ENCODE results near the gene SPECC1L. TPM values are rescaled to one million over a fixed set of nuclear protein-coding genes. Genes with fewer than 3 reads are reported as not detected.

SPECC1L gene
- total RNA-seq, 2 donors from 2014 or later, result 61.9 to 69.1 TPM

DNA sequence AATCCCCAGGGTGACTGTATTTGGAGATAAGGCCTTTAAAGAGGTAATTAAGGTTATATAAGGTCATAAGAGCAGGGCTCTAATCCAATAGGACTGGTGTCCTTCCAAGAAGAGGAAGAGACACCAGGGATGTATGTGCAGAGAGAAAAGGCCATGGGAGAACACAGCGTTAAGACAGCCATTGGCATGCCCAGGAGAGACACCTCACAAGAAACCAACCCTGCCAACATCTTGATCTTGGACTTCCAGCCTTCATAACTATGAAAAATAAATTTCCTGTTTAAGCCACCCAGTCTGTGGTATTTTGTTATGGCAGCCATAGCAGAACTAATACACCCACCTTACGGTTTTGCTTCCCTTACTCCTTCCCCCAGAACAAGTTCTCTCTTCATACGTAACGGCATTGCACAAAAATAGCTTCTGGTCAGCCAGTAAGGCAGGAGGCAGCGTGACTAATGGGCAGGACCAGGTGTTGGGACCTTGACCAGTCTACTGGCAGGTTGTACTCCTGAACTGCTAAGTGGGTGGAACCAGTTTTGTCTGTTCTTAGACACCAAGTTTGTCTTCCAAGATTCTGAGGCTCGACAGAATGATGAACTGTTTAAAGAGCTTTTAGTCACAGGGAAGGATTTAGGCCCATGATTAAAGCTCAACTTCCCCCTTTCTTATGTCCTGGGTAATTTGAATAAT lies 192.6 kb downstream of the SPECC1L start:
- Histone ChIP-seq H3K27ac (ENCODE audit: low read depth, low read length) (no peak overlapping the region), H3K27me3 (ENCODE audit: control insufficient read depth, insufficient read depth, low read length, poor library complexity, severe bottlenecking) (no peaks in the 10 kb centered on the region), H3K36me3 (ENCODE audit: control insufficient read depth, insufficient read depth, low read length) (no peaks in the 10 kb centered on the region), H3K9me3 (ENCODE audit: control insufficient read depth, low read length) (no peaks in the 10 kb centered on the region), H3K4me3 (ENCODE audit: low read length) (no peak overlapping the region), H3K9ac (ENCODE audit: extremely low read depth, low read length, poor library complexity, severe bottlenecking) (no peak overlapping the region), H3K4me1 (ENCODE audit: control insufficient read depth, insufficient read depth, low read length) (peaks cover 19% of the 10 kb centered on the region)
- Mint-ChIP-seq H3K9me3 (no peaks in the 10 kb centered on the region), H3K4me3 (no peak overlapping the region), H3K36me3 (ENCODE audit: low read depth) (no peaks in the 10 kb centered on the region), H3K4me1 (peaks cover 33% of the 10 kb centered on the region), H3K27ac (no peak overlapping the region), H3K27me3 (ENCODE audit: insufficient read depth) (no peaks in the 10 kb centered on the region)
- 94 to 95% methylated on average over 6 of the region's 6 CpGs for WGBS, 2 experiments (ENCODE audit: insufficient coverage in 1 of 2, insufficient read length in 1 of 2)
- DNase-seq, result no peak
- TF ChIP-seq, protein P1, sequence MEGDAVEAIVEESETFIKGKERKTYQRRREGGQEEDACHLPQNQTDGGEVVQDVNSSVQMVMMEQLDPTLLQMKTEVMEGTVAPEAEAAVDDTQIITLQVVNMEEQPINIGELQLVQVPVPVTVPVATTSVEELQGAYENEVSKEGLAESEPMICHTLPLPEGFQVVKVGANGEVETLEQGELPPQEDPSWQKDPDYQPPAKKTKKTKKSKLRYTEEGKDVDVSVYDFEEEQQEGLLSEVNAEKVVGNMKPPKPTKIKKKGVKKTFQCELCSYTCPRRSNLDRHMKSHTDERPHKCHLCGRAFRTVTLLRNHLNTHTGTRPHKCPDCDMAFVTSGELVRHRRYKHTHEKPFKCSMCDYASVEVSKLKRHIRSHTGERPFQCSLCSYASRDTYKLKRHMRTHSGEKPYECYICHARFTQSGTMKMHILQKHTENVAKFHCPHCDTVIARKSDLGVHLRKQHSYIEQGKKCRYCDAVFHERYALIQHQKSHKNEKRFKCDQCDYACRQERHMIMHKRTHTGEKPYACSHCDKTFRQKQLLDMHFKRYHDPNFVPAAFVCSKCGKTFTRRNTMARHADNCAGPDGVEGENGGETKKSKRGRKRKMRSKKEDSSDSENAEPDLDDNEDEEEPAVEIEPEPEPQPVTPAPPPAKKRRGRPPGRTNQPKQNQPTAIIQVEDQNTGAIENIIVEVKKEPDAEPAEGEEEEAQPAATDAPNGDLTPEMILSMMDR (conservative IDR thresholded peaks at IDR 0.05), result no peak

DNA sequence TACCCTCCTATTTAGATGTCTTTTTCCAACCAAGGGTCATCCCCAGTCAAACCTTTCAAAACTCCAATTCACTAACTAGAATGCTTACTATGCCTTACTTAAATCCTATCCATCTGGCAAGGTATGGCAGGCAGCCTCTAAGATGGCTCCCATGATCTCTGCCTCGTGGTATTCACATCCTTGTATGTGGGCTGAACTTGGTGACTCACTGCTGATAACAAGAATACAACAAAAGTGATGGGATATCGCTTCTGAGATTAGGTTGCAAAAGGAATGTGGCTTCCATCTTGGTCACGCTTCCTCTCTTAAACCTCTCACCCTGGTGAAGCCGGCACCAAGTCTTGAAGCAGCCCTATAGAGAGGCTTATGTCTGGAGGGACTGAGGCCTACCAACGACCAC lies 194.9 kb downstream of the SPECC1L start:
- TF ChIP-seq, protein P1 (conservative IDR thresholded peaks at IDR 0.05), result no peak
- Histone ChIP-seq H3K4me1 (ENCODE audit: control insufficient read depth, insufficient read depth, low read length) (peaks cover 16% of the 10 kb centered on the region), H3K27ac (ENCODE audit: low read depth, low read length) (no peak overlapping the region), H3K36me3 (ENCODE audit: control insufficient read depth, insufficient read depth, low read length) (no peaks in the 10 kb centered on the region), H3K4me3 (ENCODE audit: low read length) (no peak overlapping the region), H3K27me3 (ENCODE audit: control insufficient read depth, insufficient read depth, low read length, poor library complexity, severe bottlenecking) (no peaks in the 10 kb centered on the region), H3K9ac (ENCODE audit: extremely low read depth, low read length, poor library complexity, severe bottlenecking) (peak overlapping the region; percentile 26), H3K9me3 (ENCODE audit: control insufficient read depth, low read length) (no peaks in the 10 kb centered on the region)
- Mint-ChIP-seq H3K4me3 (no peak overlapping the region), H3K27me3 (ENCODE audit: insufficient read depth) (no peaks in the 10 kb centered on the region), H3K4me1 (peaks cover 22% of the 10 kb centered on the region), H3K36me3 (ENCODE audit: low read depth) (no peaks in the 10 kb centered on the region), H3K9me3 (no peaks in the 10 kb centered on the region), H3K27ac (peak overlapping the region; percentile 64)
- WGBS, 2 experiments (ENCODE audit: insufficient coverage in 1 of 2, insufficient read length in 1 of 2), result 84 to 90% methylated on average over 4 to 5 of the region's 5 CpGs
- peak; percentile 57 for DNase-seq

DNA sequence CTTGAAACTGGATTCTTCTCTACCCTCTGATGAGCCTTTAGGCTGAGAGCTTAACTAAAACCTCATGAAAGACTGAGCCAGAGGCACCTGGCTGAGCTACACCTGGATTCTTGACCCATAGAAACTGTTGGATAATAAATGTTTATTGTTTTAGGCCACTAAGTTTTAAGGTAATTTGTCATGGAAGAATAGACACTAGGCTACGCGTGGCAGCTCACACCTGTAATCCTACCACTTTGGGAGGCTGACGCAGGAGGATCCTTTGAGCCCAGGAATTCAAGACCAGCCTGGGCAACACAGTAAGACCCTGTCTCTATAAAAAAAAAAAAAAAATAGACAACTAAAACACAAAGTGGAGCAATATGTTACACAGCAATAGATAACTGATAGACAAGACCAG lies 195.3 kb downstream of the SPECC1L start:
- TF ChIP-seq, protein P1 (conservative IDR thresholded peaks at IDR 0.05), result no peak
- Mint-ChIP-seq H3K36me3 (ENCODE audit: low read depth) (no peaks in the 10 kb centered on the region), H3K27me3 (ENCODE audit: insufficient read depth) (no peaks in the 10 kb centered on the region), H3K27ac (peak overlapping the region; percentile 64), H3K9me3 (no peaks in the 10 kb centered on the region), H3K4me1 (peaks cover 18% of the 10 kb centered on the region), H3K4me3 (no peak overlapping the region)
- 90 to 100% methylated on average over 2 to 3 of the region's 3 CpGs for WGBS, 2 experiments (ENCODE audit: insufficient coverage in 1 of 2, insufficient read length in 1 of 2)
- no peaks in the 10 kb centered on the region for H3K27me3 ChIP-seq (ENCODE audit: control insufficient read depth, insufficient read depth, low read length, poor library complexity, severe bottlenecking)
- peaks cover 12% of the 10 kb centered on the region for H3K4me1 ChIP-seq (ENCODE audit: control insufficient read depth, insufficient read depth, low read length)
- H3K9me3 ChIP-seq (ENCODE audit: control insufficient read depth, low read length), result no peaks in the 10 kb centered on the region
- H3K36me3 ChIP-seq (ENCODE audit: control insufficient read depth, insufficient read depth, low read length), result no peaks in the 10 kb centered on the region
- H3K4me3 ChIP-seq (ENCODE audit: low read length), result no peak overlapping the region
- H3K9ac ChIP-seq (ENCODE audit: extremely low read depth, low read length, poor library complexity, severe bottlenecking), result no peak overlapping the region
- no peak for DNase-seq
- no peak overlapping the region for H3K27ac ChIP-seq (ENCODE audit: low read depth, low read length)
